T-helper 2 cell (primary cell): ENCODE results near the gene ARSI.
"Not testable (repeated sequence)": the region's sequence is repeated elsewhere in the genome, so short reads cannot be mapped to it uniquely, and the experiment has no call there.

Experiments used
- DNase-seq, 5 experiments: peaks; one replicate each; pipeline versions ENCODE4 v3.0.0 to v3.0.0-alpha.2; 2012 to 2022

Gene ARSI

DNA sequence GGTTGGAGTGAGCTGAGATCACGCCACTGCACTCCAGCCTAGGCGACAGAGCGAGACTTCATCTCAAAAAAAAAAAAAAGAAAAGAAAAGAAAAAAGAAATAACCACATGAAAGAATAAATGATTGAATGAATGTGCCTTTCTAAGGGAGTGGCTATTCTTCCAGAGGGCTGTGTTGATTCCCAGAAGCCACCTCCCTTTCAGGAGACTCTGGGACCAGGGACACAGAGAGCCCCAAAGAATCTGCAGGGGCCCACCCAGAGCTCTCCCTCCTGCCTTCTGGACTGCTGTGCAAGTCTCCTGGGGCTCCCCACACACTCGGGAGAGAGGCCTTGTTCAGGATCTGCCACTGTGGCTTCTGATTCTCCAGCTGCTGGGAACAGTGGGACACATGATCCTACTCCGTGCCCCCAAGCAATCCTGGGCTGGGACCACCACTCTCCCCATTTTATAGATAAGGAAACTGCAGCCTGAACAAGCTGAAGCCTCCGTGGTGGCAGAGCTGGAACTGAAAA lies 36.8 kb downstream of the ARSI start:
- no peak for DNase-seq

GRCh38 chr5:150264667-150265603 lies 37.8 kb downstream of the ARSI start:
- no peak for DNase-seq

GRCh38 chr5:150263801-150264621 lies 38.7 kb downstream of the ARSI start:
- no peak for DNase-seq

- DNase-seq, result no peak
These were observed 39.3 kb downstream of the ARSI start for GRCh38 chr5:150263375-150263775.

- DNase-seq, result no peak
These were observed 40.2 kb downstream of the ARSI start for GRCh38 chr5:150262502-150262901.

- no peak for DNase-seq
These were observed 41.5 kb downstream of the ARSI start for GRCh38 chr5:150261231-150261630.

- DNase-seq, result no peak
These were observed 44.6 kb downstream of the ARSI start for GRCh38 chr5:150258130-150258529.

DNA sequence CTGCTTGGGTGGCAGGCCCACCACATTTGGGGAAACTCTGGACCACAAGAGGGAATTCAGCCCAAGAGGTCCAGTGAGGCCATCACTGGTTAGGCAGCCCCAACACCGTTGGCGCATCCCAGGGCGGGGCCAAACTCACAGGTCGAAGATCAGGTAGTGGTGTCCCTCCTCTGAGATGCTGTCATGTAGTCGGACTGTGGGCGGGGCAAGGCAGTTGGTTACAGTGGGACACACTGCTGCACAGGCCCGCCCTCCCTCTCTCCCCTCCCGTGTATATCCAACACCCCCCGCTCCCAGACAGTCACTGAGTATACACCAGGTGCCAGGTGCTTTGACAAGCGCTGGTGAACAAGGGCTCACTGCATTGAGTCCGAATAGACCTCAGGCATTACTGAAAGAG lies 45.3 kb downstream of the ARSI start:
- DNase-seq, result no peak

GRCh38 chr5:150256410-150257064 lies 46.2 kb downstream of the ARSI start:
- DNase-seq, result no peak

GRCh38 chr5:150255659-150256409 lies 46.9 kb downstream of the ARSI start:
- no peak for DNase-seq

GRCh38 chr5:150254774-150255173 lies 47.9 kb downstream of the ARSI start:
- no peak for DNase-seq

DNA sequence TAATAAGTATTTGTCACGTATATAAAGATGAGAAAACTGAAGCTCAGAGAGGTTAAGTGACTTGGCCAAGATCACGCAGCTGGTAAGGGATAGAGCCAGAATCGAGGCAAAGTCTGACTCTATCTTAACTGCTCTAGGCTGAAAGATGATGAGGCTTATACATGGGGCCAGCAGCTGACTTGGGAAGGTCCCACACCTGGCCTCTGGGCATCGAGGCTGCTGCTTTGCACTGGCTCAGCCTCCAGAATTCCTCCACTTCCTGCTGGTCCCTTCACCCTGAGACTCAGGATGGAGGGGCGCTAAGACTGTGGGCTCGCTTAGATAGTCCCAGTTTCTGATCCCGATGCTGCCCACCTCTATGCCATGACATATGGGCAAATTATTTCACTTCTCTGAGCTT lies 48.3 kb downstream of the ARSI start:
- DNase-seq, result no peak

DNA sequence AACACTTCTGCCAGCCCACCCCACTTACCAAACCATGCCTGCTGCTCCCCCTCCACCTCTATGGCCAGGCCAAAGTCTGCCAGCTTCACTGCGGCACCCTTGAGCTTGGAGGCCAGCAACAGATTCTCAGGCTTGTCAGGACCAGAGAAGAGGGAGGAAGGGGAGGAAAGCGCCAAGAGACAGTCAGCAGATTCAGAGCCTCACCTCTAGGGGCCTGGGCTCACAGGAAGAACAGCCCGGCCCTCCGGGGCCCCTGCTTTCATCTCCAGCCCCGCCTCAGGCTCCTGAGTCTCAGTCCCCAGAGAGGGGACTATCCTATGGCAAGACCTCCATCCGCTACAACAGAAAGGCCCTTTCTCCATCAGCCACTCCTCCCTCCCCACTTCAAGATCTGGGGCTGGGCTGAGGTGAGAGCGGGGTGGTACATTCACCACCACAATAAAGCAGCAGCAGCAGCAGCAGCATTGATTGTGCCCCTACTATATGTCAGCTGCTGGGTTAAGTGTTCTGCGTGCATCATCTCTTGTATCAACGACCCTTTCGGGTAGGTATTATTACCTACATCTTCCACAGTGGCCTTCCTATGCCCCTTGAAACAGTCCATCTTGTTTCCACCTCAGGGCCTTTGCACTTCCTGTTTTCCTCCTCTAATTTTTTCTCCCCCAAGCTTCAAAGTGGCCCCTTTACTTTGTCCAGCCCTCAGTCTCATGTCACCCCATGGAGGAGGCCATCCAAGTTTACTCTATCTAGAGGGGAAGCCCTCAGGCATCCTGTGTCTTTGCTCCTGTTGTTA lies 49.1 kb downstream of the ARSI start:
- no peak for DNase-seq

- DNase-seq, result no peak
These were observed 50.2 kb downstream of the ARSI start for GRCh38 chr5:150252489-150252888.

DNA sequence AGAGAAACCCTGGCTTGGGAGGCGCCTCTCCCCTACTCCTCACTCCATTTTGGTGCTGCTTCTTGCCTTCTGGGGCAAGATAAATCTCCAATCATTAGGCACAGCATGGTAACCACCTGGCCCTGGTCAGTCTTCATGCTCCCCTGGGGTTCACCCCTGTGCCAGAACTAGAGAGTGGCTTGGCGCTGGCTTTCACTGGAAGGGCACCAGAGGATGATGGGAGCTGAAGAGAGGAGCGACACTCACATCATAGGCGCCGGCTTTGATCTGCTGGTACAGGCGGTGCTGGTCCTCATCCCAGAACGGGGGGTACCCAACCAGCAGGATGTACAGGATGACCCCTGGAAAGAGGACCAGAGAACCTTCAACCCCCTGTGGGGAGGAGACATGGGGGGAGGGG lies 51.2 kb downstream of the ARSI start:
- no peak for DNase-seq

GRCh38 chr5:150249744-150250143 lies 53.0 kb downstream of the ARSI start:
- DNase-seq, result no peak

GRCh38 chr5:150248946-150249345 lies 53.8 kb downstream of the ARSI start:
- DNase-seq, result no peak

DNA sequence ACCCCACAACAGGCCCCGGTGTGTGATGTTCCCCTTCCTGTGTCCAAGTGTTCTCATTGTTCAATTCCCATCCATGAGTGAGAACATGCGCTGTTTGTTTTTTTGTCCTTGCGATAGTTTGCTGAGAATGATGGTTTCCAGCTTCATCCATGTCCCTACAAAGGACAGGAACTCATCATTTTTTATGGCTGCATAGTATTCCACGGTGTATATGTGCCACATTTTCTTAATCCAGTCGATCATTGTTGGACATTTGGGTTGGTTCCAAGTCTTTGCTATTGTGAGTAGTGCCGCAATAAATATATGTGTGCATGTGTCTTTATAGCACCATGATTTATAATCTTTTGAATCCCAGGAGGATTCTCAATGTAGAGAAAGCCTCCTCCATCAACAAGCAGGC lies 54.2 kb downstream of the ARSI start:
- not testable (repeated sequence) for DNase-seq

DNA sequence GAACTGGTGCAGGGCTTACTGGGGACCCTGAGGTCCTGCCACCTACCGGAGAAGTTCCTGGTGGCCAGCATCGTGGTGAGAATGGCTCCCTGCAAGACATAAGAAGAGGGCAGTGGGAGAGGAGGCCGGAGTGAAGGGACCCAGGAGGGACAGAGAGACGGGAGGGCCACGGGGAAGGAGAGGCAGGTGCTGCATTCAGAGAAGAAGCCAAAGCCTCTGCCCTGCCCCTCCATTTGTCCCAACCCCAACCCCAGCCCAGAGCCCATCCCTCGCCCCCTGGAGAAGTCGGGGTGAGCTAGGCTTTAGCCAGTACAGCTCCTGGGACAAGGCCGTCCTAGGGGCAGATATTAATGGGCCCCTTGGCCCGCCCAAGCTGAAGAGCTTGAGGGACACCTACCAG lies 55.0 kb downstream of the ARSI start:
- no peak for DNase-seq

DNA sequence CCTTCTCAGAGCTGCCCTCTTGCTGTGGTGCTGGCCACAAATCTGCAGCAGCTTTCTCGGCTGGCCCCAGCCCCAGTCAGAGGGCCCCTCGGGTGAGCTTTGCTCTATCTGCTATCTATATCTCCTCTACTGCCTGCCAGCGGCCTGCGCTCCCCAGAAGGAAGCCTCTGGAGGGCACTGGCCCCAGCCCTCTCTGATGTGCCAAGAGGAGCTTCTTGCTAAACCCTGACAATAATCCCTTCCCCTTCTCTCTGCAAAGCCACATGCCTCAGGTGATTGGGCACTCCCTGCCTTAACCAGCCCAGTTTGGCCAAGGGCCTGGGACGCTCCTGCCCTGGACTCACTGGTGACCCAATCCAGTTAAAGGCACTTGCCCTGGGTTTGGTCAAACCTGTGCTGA lies 55.9 kb downstream of the ARSI start:
- no peak for DNase-seq

- DNase-seq, result no peak
These were observed 56.3 kb downstream of the ARSI start for GRCh38 chr5:150246429-150246828.
